Tibial nerve (tissue), 4 donors: ENCODE measurements around the gene MTUS2.

Experiments used
- EP300 ChIP-seq, 2 donors: sonication (generic); formaldehyde crosslinking; IDR thresholded peaks; one replicate each; pipeline ENCODE4 v1.6.1; 2017; ENCODE audit warnings: antibody characterized with exemption in 2 of 2, mild to moderate bottlenecking in 1 of 2
- POLR2A ChIP-seq, 2 donors: fragments of 450-650 bp; IDR thresholded peaks; one replicate each; pipeline ENCODE4 v1.6.1; 2017; ENCODE audit warnings: antibody characterized with exemption in 2 of 2, mild to moderate bottlenecking in 2 of 2, moderate library complexity in 2 of 2
- TF ChIP-seq, protein P1 (sequence below), 5 experiments: fragments of 200-600 bp in 3 of 5; fragments of 450-650 bp in 2 of 5; sonication (generic) in 3 of 5; IDR thresholded peaks; one replicate each; pipeline ENCODE4 v1.5.1; 2016 to 2019; ENCODE audit warnings: antibody characterized with exemption in 5 of 5, mild to moderate bottlenecking in 3 of 5, moderate library complexity in 2 of 5

GRCh38 chr13:29396446-29396845 lies 576.3 kb downstream of the MTUS2 start:
- TF ChIP-seq, protein P1, sequence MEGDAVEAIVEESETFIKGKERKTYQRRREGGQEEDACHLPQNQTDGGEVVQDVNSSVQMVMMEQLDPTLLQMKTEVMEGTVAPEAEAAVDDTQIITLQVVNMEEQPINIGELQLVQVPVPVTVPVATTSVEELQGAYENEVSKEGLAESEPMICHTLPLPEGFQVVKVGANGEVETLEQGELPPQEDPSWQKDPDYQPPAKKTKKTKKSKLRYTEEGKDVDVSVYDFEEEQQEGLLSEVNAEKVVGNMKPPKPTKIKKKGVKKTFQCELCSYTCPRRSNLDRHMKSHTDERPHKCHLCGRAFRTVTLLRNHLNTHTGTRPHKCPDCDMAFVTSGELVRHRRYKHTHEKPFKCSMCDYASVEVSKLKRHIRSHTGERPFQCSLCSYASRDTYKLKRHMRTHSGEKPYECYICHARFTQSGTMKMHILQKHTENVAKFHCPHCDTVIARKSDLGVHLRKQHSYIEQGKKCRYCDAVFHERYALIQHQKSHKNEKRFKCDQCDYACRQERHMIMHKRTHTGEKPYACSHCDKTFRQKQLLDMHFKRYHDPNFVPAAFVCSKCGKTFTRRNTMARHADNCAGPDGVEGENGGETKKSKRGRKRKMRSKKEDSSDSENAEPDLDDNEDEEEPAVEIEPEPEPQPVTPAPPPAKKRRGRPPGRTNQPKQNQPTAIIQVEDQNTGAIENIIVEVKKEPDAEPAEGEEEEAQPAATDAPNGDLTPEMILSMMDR (IDR thresholded peaks at IDR 0.05) = no peak
- TF ChIP-seq POLR2A (IDR thresholded peaks at IDR 0.05) (no peak), EP300 (IDR thresholded peaks at IDR 0.05) (no peak)
